DOHH2 (cell line): ENCODE data around the gene DMD.

Experiments
- H3F3A ChIP-seq: fragments of 200-600 bp; sonication (generic), shearing (Covaris generic); 2 replicates; pipeline ENCODE4 v1.6.0; 2016; ENCODE audit warnings: antibody characterized with exemption, mild to moderate bottlenecking; ENCODE audit not compliant: control insufficient read depth, insufficient read depth
- H3K27ac ChIP-seq: fragments of 200-600 bp; sonication (generic); 2 replicates; pipeline ENCODE4 v1.5.1; 2014; ENCODE audit warnings: low read depth, mild to moderate bottlenecking, low read length, moderate library complexity
- H3K27me3 ChIP-seq: fragments of 200-600 bp; sonication (generic); 2 replicates; pipeline ENCODE4 v1.6.1; 2014; ENCODE audit warnings: mild to moderate bottlenecking, low read length, mixed read lengths; ENCODE audit not compliant: control insufficient read depth
- H3K36me3 ChIP-seq: fragments of 200-600 bp; sonication (generic); 2 replicates; pipeline ENCODE4 v1.6.1; 2014; ENCODE audit warnings: mild to moderate bottlenecking, low read length, moderate library complexity, mixed read lengths; ENCODE audit not compliant: control insufficient read depth
- H3K4me1 ChIP-seq: fragments of 200-600 bp; sonication (generic); 2 replicates; pipeline ENCODE4 v1.6.1; 2014; ENCODE audit warnings: mild to moderate bottlenecking, low read length, mixed read lengths; ENCODE audit not compliant: control insufficient read depth
- H3K4me2 ChIP-seq: fragments of 200-600 bp; sonication (generic); 2 replicates; pipeline ENCODE4 v1.6.0; 2014; ENCODE audit warnings: mild to moderate bottlenecking, low read length, moderate library complexity
- H3K4me3 ChIP-seq: fragments of 200-600 bp; sonication (generic); 2 replicates; pipeline ENCODE4 v1.5.1; 2014; ENCODE audit warnings: mild to moderate bottlenecking, low read length, mixed read lengths
- H3K79me2 ChIP-seq: fragments of 200-600 bp; sonication (generic); 2 replicates; pipeline ENCODE4 v1.6.1; 2014; ENCODE audit warnings: mild to moderate bottlenecking, low read length, mixed read lengths; ENCODE audit not compliant: control insufficient read depth
- H3K9me2 ChIP-seq: fragments of 200-600 bp; sonication (generic); replicated peaks from 2 replicates; pipeline ENCODE4 v1.6.1; 2014; ENCODE audit warnings: mild to moderate bottlenecking, low read length, mixed read lengths; ENCODE audit not compliant: control insufficient read depth
- H3K9me3 ChIP-seq: fragments of 200-600 bp; sonication (generic); 2 replicates; pipeline ENCODE4 v1.6.1; 2014; ENCODE audit warnings: antibody characterized with exemption, low read length, mixed read lengths; ENCODE audit not compliant: control insufficient read depth, insufficient read depth
- H4K20me1 ChIP-seq: fragments of 200-600 bp; sonication (generic); 2 replicates; pipeline ENCODE4 v1.6.0; 2014; ENCODE audit warnings: low read depth, mild to moderate bottlenecking, antibody characterized with exemption, low read length, moderate library complexity; ENCODE audit not compliant: control insufficient read depth, insufficient read depth
- EZH2phosphoT487 ChIP-seq: fragments of 200-600 bp; sonication (generic); IDR thresholded peaks from 2 replicates; pipeline ENCODE4 v1.6.1; 2017; ENCODE audit warnings: borderline replicate concordance, mild to moderate bottlenecking, antibody characterized with exemption, low read length, moderate library complexity, mixed read lengths
- TF ChIP-seq, protein P1 (sequence below): fragments of 200-600 bp; sonication (generic); IDR thresholded peaks from one replicate; pipeline ENCODE4 v1.5.1; 2014; ENCODE audit warnings: antibody characterized with exemption, mild to moderate bottlenecking, low read depth, low read length; ENCODE audit not compliant: poor library complexity, severe bottlenecking

Gene DMD

DNA sequence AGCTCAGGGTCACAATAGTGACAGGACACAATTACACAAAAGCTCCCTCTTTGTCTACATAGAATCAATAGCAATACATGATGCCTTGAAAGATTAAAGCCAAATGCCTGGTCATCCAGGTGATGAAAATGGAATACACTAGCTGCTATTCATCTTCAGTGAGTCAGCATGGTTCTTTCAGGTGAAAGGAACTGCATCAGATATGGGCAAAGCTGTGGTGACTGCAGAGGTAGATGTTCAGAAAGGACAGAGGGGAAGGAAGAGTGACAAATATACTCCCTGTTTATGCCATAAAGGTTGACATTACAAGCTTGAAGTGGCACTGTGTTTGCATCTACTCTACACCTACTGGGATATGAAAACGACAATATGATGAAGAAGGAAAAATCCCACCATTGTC lies 2119.5 kb downstream of the DMD start:
- no peak for TF ChIP-seq EZH2phosphoT487
- TF ChIP-seq, protein P1, sequence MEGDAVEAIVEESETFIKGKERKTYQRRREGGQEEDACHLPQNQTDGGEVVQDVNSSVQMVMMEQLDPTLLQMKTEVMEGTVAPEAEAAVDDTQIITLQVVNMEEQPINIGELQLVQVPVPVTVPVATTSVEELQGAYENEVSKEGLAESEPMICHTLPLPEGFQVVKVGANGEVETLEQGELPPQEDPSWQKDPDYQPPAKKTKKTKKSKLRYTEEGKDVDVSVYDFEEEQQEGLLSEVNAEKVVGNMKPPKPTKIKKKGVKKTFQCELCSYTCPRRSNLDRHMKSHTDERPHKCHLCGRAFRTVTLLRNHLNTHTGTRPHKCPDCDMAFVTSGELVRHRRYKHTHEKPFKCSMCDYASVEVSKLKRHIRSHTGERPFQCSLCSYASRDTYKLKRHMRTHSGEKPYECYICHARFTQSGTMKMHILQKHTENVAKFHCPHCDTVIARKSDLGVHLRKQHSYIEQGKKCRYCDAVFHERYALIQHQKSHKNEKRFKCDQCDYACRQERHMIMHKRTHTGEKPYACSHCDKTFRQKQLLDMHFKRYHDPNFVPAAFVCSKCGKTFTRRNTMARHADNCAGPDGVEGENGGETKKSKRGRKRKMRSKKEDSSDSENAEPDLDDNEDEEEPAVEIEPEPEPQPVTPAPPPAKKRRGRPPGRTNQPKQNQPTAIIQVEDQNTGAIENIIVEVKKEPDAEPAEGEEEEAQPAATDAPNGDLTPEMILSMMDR = no peak
- no peaks in the 10 kb centered on the region for H3K36me3 ChIP-seq
- no peaks in the 10 kb centered on the region for H3K9me3 ChIP-seq
- H3K4me1 ChIP-seq = no peaks in the 10 kb centered on the region
- H3F3A ChIP-seq = no peaks in the 10 kb centered on the region
- H3K27me3 ChIP-seq = no peaks in the 10 kb centered on the region
- no peaks in the 10 kb centered on the region for H3K9me2 ChIP-seq
- no peak overlapping the region for H3K4me2 ChIP-seq
- no peaks in the 10 kb centered on the region for H3K79me2 ChIP-seq
- H4K20me1 ChIP-seq = no peaks in the 10 kb centered on the region
- H3K4me3 ChIP-seq = no peak overlapping the region
- no peak overlapping the region for H3K27ac ChIP-seq

DNA sequence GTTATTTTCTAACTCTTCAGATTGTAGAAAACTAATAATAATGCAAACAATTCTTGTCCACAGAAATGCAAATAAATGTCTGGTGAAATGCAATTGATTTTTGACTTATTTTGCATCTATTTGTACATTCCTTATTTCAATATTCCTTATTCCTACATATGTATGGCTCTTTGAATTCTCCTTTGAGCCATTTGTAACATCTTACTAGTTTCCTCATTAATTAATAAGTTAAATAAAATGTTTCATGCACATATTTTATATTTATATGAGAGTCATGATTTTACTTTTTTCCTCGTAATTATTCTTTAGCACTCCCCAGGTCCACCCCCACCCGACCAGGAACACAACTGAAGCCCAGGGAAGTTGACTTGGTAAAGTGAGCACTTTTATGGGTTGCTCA lies 2136.8 kb downstream of the DMD start:
- no peak for TF ChIP-seq EZH2phosphoT487
- H3K9me2 ChIP-seq = no peaks in the 10 kb centered on the region
- H3K9me3 ChIP-seq = no peaks in the 10 kb centered on the region
- H3K4me2 ChIP-seq = no peak overlapping the region
- H3K27me3 ChIP-seq = no peaks in the 10 kb centered on the region
- no peaks in the 10 kb centered on the region for H3K36me3 ChIP-seq
- no peaks in the 10 kb centered on the region for H3K4me1 ChIP-seq
- no peaks in the 10 kb centered on the region for H3K79me2 ChIP-seq
- no peaks in the 10 kb centered on the region for H3F3A ChIP-seq
- no peak overlapping the region for H3K4me3 ChIP-seq
- no peaks in the 10 kb centered on the region for H4K20me1 ChIP-seq
- H3K27ac ChIP-seq = no peak overlapping the region

DNA sequence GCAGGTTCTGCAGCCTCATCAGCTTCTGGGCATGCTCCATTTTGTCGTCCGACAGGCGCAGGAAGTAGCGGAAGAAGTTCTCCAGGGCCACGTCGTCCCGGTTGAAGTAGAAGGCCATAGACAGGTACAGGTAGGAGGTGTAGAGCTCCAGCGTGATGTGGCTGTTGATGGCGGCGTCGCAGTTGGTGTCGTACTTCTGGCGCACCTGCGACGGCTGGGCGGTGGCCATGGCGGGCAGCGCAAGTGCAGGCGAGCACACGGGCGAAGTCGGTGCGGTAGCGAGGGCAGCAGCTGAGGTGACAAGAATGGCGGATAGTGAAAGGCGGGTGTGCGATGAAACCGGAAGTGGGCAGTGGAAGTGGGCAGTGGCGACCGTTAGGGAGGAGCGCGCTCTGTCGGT lies 2139.6 kb downstream of the DMD start, which contains the start of gene FTHL17:
TSS of gene FTHL17 (minus strand) at position 317 of the 400 bp plus-strand sequence. CDS start at position 229, 88 bp downstream.
- Histone ChIP-seq H4K20me1 (no peaks in the 10 kb centered on the region), H3K4me2 (no peak within 1 kb of the TSS), H3K4me3 (no peak within 1 kb of the TSS), H3K27ac (no peak within 1 kb of the TSS), H3K79me2 (no peaks in the 10 kb centered on the region), H3K4me1 (no peaks in the 10 kb centered on the region), H3F3A (no peaks in the 10 kb centered on the region), H3K36me3 (no peaks in the 10 kb centered on the region), H3K9me2 (no peaks in the 10 kb centered on the region), H3K27me3 (no peaks in the 10 kb centered on the region), H3K9me3 (no peaks in the 10 kb centered on the region)
- TF ChIP-seq, protein P1 = no peak
- no peak for TF ChIP-seq EZH2phosphoT487

DNA sequence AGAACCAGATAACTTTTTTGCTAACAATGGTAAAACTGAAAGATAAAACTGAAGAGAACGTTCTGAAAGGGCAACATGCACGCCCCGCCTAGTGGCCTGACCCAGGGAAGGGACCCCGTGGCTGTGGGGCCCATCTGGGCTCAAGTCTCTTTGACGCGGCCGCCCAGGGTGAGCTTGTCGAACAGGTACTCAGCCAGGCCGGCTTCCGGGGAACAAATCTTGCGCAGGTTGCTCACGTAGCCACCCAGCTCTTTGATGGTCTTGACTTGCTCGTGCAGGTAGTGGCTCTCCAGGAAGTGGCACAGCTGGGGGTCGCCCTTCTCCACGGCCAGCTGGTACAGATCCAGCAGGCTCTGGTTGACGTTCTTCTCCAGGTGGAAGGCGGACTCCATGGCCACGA lies 2140.1 kb downstream of the DMD start:
- Histone ChIP-seq H4K20me1 (no peaks in the 10 kb centered on the region), H3K9me3 (no peaks in the 10 kb centered on the region), H3K79me2 (no peaks in the 10 kb centered on the region), H3K4me3 (no peak overlapping the region), H3K27me3 (no peaks in the 10 kb centered on the region), H3K4me1 (no peaks in the 10 kb centered on the region), H3K27ac (no peak overlapping the region), H3K36me3 (no peaks in the 10 kb centered on the region), H3K4me2 (no peak overlapping the region), H3F3A (no peaks in the 10 kb centered on the region), H3K9me2 (no peaks in the 10 kb centered on the region)
- no peak for TF ChIP-seq EZH2phosphoT487
- TF ChIP-seq, protein P1 = no peak
